ENCODE data around the gene PLPP7.

Gene PLPP7

DNA sequence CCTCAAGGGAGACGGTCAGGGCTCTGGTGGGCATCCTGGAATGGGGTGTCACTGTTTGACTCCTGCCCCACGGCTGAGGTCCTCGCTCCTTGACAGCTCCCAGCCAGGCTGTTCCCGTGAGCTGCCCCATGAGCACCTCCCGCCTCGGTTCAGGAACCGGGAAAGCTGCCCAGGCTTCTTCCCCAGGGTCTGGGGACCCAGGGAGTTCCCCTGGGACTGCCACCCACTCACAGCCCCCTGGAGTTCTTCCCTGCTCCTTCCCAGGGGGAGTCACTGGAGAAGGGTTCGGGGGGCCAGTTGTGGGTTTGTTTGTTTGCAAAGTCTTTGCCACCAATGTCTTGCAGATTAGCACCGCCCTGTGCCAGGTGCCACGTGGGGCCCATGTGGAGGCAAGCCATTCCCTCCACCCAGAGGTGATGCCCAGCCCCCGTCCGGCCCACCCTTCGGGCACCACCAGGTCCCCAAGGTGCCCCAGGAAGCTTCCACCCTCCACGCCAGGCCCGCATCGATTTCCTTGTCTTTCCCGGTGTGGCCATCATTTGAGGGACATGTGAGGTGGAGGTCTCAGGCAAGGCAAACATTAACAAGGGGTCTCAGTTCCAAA is 1.3 kb downstream of the PLPP7 start:
- H3K27me3 ChIP-seq (replicated peaks; ENCODE audit: control insufficient read depth, insufficient read depth, low read length), result no peaks in the 10 kb centered on the region
- TF ChIP-seq CTCF (IDR thresholded peaks at IDR 0.05; ENCODE audit: insufficient read depth, low read length, poor library complexity, severe bottlenecking), result no peak
- H3K4me3 ChIP-seq (replicated peaks; ENCODE audit: low read depth, low read length), result no peak overlapping the region
- DNase-seq (ENCODE audit: extremely low read depth, insufficient read length), result no peak
- H3K36me3 ChIP-seq (ENCODE audit: control insufficient read depth, insufficient read depth, low read length), result no peaks in the 10 kb centered on the region

DNA sequence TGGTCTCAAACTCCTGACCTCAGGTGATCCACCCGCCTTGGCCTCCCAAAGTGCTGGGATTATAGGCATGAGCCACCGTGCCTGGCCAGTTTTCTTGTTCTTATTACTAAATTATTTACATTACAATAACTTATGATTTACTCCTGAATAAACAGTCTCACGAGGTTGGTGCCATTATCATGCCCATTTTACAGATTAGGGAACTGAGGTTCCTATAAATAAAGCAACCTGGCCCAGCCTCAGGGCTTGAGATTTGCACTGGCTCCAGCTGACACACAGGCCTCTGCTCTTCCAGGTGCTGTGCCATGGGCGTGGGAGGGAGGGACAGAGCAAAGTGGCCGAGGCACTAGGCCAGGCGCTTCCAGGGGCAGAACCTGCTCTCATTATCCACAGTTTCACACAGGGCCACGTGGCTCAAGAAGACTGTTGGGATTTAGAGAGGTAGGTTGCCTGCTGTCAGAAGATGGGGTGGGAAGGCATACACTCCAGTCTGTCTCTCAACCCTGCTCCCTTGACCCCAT is 2.3 kb downstream of the PLPP7 start:
- no peak for TF ChIP-seq CTCF (IDR thresholded peaks at IDR 0.05; ENCODE audit: insufficient read depth, low read length, poor library complexity, severe bottlenecking)
- DNase-seq (ENCODE audit: extremely low read depth, insufficient read length), result no peak
- no peaks in the 10 kb centered on the region for H3K36me3 ChIP-seq (ENCODE audit: control insufficient read depth, insufficient read depth, low read length)
- no peak overlapping the region for H3K4me3 ChIP-seq (replicated peaks; ENCODE audit: low read depth, low read length)
- no peaks in the 10 kb centered on the region for H3K27me3 ChIP-seq (replicated peaks; ENCODE audit: control insufficient read depth, insufficient read depth, low read length)

DNA sequence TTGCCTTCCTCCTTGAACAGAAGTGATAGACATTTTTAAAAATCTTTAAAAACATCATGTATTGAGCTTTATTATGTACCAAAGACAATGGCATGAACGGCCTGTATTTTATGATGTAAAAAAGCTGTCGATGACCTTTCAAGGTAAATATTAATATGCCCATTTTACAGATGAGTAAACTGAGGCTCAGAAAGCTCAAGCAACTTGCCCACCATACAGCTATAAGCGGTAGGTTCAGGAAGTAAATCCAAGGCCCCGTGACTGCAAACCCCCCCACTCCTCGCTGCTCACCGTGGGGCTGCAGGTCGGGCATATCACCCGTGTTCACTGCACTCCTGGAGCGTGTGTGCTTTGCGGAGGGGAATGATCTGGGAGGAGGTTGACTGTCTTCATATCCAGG is 3.4 kb downstream of the PLPP7 start:
- DNase-seq (ENCODE audit: extremely low read depth, insufficient read length), result no peak
- Histone ChIP-seq H3K4me3 (replicated peaks; ENCODE audit: low read depth, low read length) (no peak overlapping the region), H3K36me3 (ENCODE audit: control insufficient read depth, insufficient read depth, low read length) (no peaks in the 10 kb centered on the region), H3K27me3 (replicated peaks; ENCODE audit: control insufficient read depth, insufficient read depth, low read length) (no peaks in the 10 kb centered on the region)
- no peak for TF ChIP-seq CTCF (IDR thresholded peaks at IDR 0.05; ENCODE audit: insufficient read depth, low read length, poor library complexity, severe bottlenecking)

GRCh38 chr9:131296460-131296859 is 6.9 kb downstream of the PLPP7 start:
- H3K27me3 ChIP-seq (replicated peaks; ENCODE audit: control insufficient read depth, insufficient read depth, low read length), result no peaks in the 10 kb centered on the region; the same call in 1 of the 2 replicates
- TF ChIP-seq CTCF (IDR thresholded peaks at IDR 0.05; ENCODE audit: insufficient read depth, low read length, poor library complexity, severe bottlenecking), result no peak
- H3K4me3 ChIP-seq (replicated peaks; ENCODE audit: low read depth, low read length), result no peak overlapping the region
- no peak for DNase-seq (ENCODE audit: extremely low read depth, insufficient read length)
- H3K36me3 ChIP-seq (ENCODE audit: control insufficient read depth, insufficient read depth, low read length), result no peaks in the 10 kb centered on the region

- Histone ChIP-seq H3K27me3 (replicated peaks; ENCODE audit: control insufficient read depth, insufficient read depth, low read length) (no peaks in the 10 kb centered on the region; the same call in 1 of the 2 replicates), H3K4me3 (replicated peaks; ENCODE audit: low read depth, low read length) (no peak overlapping the region), H3K36me3 (ENCODE audit: control insufficient read depth, insufficient read depth, low read length) (no peaks in the 10 kb centered on the region)
- TF ChIP-seq CTCF (IDR thresholded peaks at IDR 0.05; ENCODE audit: insufficient read depth, low read length, poor library complexity, severe bottlenecking), result no peak
- DNase-seq (ENCODE audit: extremely low read depth, insufficient read length), result no peak
These were observed 7.5 kb downstream of the PLPP7 start for GRCh38 chr9:131296906-131297500.
